ENCODE measurements around the gene KSR1.

- no peak for TF ChIP-seq EZH2 (IDR thresholded peaks at IDR 0.05)
- no peak for TF ChIP-seq POLR2AphosphoS5 (IDR thresholded peaks at IDR 0.05; ENCODE audit: borderline replicate concordance, low read depth, low read length)
Observed at GRCh38 chr17:27488231-27488630, 32.0 kb downstream of the KSR1 start.
